GM21367 (cell line): ENCODE data around the gene CHD1L.
"Not testable (repeated sequence)": the region's sequence is repeated elsewhere in the genome, so short reads cannot be mapped to it uniquely, and the experiment has no call there.

Experiments used
- ATAC-seq: cut with Tn5 transposase; IDR thresholded peaks from one replicate; pipeline ENCODE4 v1.9.1; 2021; ENCODE audit not compliant: unreplicated experiment

The CHD1L gene

DNA sequence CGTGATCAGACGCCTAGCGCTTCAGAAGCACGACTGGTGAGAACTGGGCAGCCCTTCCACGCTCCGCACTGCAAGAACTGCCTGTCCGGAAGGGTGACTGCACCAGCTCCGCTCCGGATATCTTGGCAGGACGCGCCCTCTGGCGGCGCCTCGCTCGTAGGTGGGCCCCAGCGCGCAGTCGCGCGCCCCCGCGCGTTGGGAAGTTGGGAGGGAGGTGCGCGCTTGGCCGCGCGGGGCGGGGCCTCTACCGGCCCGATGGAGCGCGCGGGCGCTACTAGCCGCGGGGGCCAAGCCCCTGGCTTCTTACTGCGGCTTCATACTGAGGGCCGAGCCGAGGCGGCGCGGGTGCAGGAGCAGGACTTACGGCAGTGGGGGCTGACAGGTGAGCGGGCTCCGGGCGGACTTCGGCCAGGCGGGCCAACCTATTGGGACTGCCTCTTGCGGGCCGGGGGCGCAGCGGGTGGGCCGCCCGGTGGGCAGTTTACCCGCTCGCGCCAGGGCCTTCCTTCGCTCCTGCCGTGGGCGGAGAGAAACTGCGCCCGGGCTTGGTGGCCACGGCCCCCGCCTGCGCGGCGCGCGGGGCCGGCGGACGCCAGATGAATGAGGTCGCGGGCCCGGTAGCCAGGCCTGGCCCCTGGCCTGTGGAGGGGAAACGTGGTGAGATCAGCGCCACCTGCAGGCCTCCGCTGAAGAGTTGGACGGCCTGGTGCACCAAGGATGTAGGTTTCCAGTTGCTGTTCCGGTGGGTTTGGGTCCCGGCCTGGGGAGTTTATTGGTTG is at the start of gene CHD1L:
Gene CHD1L (plus strand): TSS at position 236 of the 779 bp plus-strand sequence. CDS start 20 bp downstream, at position 256.
- peak; percentile 75 for ATAC-seq

DNA sequence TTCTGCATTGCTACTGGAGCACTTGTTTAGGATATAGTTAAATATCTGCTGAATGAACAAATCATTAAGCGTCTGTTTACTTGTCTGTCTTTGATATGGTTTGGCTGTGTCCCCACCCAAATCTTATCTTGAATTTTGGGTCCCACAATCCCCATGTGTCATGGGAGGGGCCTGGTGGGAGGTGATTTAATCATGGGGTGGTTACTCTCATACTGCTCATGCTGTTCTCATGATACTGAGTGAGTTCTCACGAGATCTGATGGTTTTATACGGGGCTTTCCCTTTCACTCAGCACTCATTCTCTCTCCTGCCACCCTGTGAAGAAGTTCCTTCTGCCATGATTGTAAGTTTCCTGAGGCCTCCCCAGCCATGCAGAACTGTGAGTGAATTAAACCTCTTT is 45.2 kb upstream of the CHD1L start:
- not testable (repeated sequence) for ATAC-seq

DNA sequence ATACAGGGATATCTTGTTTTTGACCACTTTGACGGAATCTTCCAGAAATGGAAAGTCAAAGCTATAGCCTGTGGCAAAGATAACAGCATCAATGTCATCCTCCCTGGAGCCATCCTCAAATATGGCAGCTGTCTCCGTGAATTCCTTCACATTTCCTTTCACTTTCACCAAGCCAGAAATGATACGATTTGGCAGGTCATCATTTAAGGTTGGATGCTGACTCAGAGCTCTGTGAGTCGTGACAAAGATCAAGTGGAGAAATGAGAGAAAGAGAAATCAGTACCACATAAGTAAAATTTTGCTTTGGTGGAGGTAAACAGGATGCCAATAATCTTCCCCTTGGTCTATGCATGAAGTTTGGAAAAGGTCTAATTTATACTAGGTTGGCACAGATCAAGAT is 41.2 kb upstream of the CHD1L start:
- ATAC-seq: no peak

DNA sequence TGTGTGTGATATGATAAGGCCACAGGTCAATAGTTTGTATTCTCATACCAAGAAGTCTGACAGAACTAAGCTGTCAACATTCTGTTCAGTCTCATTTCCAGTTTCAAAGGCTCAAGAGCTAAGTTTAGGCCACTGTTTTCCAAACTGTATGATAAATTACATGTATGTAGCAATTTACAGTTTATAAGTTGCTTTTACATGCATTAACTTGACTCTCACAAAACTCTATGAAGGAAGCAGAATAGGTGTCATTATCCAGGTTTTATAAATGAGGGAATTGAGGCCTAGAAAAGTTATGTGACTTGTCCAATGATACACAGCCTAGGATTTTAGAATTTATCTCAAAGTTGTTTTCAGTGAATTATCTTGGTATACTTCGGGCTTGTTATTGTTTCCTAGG is 40.7 kb upstream of the CHD1L start:
- no peak for ATAC-seq

DNA sequence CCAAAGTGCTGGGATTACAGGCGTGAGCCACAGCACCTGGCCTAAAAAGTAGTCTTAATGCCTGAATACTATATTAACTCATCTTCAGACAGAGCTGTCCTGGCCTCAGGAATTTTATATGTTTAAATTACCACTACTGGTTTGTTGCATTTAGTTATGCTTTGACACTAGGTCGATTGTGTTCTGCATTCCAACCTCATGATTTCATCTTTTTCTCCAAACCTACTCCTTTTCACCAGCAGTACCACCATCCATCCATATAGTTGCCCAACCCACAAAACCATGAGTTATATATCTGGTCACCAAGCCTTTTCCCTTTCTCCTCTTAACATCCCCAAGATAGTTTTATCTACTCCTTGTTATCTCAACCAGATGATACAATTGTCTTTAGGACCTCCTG is 39.9 kb upstream of the CHD1L start:
- no peak for ATAC-seq

DNA sequence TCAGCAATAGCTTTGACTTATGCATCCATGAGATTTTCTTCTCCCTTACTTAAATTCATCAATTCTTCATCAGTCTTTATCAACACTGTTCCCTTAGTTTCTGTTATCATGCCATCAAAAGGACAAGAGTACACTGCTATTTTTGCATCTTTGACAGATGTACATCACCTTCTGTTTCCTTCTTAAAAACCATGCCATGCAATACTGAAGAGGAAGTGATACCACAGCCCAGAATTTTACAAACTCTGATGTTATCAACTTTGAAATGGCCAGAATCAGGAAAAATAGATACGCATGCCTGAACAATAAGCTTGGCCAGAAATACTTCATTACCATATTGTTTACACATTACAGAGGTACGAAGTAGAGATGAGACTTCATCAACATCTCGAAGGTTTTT is 38.4 kb upstream of the CHD1L start:
- no peak for ATAC-seq

DNA sequence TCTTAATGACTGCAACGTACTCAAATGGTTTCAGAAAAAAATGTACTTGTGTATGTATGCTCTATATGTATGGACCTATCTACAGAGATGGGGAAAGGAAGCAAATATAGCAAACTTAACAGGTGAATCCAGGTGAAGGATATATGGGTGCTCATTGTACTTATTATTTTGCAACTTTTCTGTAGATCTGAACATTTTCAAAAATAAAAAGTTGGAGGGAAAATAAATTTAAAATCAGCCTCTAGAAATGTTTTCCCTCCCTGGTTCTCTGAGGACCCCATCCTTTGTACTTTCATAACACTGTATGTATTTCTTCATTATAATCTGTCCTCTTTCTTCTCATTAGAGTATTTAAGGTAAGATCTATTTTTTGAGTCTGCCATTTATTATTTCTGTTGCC is 35.3 kb upstream of the CHD1L start:
- ATAC-seq: no peak

DNA sequence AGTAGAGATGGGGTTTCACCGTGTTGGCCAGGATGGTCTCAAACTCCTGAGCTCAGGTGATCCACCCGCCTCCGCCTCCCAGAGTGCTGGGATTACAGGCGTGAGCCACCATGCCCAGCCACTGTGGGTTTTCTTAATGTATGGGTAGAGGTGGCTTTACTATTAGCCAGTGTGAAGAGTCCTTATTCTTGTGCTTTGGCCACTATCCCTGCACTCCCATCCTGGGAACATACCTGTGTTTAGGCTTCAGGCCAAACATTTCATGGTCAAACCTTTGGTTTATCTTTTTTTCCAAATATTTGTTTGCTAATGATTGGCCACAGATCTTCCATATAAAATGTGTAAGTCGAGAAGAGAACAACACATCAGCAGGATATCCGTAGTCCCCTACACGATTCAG is 33.9 kb upstream of the CHD1L start:
- no peak for ATAC-seq

DNA sequence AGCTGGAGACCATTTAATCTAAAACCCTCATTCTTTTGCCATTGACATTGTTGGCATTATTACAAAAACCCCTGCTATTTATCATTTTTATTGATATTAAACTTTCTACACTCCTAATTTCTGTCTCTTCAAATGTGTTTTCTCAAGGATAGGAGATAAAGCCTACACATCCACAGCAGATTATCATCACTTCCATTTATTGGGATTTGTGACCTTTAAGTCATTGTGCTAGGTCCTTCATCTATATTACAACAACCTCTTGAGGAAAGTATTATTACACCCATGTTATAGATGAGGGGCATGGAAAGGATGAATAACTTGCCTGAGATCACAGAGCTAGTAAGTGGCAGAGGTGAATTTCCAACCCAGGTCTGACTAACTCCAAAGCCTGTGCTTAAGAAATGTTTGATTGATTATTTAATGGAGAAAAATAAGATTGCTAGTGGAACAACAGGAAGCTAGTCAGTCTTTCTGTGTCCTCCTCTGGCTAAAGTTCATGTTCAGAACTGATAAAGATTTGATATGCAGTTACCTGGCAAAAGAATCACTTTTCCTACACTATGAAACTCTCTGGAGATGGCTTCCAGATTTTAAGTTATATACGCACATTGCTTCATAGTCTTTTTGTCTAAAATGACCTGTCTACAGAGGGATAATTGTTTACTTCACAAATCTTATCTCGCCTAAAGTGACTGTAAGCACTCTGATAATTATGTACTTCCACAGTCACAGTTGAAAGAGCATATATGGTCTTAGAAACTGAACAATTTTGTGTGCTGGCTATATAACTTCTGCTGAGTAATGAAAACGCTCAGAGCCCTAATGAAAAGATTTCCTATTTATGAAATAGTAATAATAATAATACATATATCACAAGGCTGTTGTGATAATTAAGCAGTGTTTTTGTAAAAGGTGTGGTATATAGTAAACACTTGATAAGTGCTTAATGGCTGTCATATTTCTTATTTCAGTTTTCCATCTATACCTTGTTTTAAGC is 32.4 kb upstream of the CHD1L start:
- ATAC-seq: no peak

DNA sequence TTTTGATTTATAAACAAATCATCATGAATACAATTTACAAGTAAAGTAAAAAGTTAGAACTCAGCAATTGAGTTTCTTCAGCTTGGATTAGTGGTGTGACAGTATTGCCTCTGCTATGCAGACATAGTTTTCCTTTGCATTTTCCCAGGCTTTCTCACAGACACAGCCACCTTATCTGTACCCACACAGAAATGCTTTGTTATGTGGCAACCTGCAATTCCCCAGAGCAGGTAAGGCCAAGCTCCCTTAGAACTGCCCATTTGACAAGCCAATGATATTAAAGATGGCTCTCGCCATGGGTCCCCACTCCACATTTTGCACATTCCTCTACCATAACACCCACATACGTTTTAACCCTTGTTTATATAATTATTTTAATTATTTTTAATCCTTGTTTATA is 31.5 kb upstream of the CHD1L start:
- ATAC-seq: no peak

DNA sequence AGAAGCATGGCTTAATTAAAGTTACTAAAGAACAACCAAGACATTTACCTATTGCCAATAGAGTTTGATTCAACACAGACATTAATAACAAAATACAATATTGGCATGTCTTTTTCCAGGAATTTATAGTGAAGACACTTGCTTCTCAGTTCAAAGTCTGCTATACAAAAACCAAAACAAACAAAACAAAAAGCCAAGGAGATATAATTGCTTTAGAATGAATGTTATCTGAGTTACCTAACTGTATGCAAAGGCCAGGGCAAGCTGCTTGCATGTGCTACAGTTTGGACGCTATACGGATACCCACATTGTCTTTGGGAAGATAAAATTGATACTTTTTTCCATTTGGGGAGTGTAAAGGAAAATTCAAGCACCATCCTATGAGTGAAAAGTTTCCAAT is 30.9 kb upstream of the CHD1L start:
- ATAC-seq: no peak

DNA sequence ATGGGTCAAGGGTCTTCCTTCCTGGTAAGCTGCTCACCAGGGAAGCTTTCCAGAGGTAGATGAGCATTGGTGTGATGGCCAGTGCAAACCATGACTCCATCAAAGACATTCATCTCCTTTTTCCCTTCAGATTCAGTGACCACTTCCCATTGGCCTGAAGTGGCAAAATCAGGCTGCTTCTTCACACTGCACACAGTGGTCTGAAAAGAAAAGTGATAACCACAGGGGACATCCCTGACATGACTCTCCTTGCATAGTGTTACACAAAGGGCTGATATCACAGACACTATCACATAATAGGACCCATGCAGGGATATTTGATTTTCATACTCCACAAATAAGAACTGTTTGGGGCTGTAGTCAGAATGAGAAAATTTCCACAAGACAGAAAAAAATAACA is 29.2 kb upstream of the CHD1L start:
- ATAC-seq: no peak

DNA sequence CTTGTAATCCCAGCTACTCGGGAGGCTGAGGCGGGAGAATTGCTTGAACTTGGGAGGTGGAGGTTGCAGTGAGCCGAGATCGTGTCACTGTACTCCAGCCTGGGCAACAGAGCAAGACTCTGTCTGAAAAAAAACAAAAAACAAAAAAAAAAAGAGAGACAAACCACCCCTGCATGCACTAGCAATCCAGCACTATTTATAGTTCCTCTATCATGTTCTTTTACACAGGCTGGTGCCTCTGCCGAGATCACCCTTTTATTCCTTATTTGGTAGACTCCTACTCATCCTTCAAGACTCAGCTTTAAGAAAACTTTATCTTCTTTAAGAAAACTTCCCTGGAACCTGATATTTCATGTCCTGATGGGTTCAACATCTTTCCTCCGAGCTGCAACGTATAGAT is 28.2 kb upstream of the CHD1L start:
- ATAC-seq: no peak

DNA sequence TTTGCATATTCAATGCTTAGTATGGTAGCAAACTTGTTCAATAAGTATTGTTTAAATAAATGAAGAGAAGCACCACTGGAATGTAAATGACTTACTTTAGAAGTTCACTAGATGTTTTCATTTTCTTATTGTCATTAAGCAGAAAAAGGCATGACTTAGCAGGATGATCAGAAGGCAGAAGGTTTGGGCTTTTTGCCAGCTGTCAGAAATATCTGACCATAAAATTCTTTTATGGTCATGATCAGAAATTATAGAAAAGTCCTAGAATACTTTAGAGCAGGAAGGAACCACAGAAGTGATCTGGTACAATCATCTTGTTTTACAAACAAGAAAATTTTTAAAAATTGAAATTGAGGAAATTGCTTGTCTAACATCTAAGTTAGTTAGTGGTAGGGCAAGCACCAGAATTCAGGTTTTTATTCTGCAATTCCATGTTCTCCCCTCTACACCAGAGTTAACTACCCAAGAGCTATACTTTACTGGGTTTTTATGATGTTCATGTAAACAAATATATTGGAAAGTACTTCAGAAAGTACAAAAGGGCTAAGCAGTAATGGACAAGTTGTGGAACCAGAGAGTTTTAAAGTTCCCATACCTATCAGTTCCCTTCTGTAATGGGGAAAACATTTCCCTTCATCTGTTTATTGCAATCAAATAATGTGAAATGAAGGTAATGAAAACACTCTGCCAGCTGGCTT is 27.5 kb upstream of the CHD1L start:
- ATAC-seq: no peak

DNA sequence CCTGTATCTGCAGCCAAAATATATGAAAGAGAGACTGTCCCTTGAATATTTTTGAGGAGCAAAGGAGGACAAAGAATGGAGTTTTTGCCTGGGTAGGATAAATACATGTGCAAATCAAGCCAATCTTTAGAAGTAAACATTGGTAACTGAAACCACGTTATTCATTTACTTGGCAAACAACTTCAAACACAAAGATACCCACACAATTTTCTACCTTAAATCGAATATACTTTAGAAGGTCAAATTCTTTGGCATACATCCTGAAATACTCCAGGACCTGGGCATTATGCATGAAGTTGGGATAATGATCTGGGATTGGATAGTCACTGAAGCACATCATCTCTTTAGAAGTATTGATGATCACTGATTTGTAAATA is 27.0 kb upstream of the CHD1L start:
- no peak for ATAC-seq

DNA sequence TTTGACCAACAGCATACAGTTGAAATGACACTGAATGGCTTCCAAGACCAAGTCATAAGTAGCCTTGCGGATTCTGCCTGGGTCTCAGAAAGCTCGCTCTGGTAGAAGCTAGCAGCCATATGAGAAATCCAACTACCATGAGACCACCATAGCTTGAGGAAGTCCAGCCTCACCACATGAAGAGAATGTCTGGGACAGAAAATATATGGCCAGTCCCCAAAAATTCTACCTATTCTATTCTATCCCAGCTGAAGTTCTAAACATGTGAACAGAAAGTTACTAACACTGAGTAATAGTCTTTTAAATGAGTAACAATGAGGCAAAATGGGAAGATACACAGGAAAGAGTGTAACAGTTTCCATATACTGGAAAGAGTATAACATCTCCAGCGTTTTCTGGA is 26.4 kb upstream of the CHD1L start:
- no peak for ATAC-seq

DNA sequence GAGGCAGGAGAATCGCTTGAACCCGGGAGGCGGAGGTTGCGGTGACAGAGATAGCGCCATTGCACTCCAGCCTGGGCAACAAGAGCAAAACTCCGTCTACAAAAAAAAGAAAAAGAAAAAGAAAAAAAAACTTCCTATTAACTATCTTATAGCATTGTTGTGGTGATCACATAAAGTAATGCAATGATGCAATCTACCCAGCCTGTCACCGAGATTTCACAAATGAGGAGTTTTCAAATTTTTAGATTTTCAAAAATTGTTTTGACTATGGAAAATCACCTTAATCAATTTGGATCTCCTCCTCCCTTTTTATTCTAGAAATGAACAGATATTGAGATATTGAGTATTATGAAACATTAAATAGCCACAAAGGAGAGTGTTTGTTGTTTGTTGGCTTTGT is 25.3 kb upstream of the CHD1L start:
- no peak for ATAC-seq

DNA sequence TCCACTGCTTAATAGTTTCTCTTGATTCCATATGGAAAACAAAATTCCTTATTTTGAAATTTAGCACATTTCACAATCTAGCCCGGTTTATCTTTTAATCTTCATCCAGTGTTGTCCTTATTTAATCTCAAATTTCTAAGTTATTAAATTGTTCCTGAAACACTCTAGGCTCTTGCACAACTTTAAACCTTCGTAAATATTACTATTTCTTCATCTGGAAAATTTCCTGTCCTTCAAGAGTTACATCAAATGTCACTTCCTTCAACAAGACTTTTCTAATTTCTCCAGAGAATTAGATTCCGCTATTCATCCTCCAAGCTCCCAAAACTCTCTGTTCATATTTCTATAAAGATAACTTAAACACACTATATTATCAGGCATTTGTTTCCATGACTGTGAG is 23.9 kb upstream of the CHD1L start:
- no peak for ATAC-seq

DNA sequence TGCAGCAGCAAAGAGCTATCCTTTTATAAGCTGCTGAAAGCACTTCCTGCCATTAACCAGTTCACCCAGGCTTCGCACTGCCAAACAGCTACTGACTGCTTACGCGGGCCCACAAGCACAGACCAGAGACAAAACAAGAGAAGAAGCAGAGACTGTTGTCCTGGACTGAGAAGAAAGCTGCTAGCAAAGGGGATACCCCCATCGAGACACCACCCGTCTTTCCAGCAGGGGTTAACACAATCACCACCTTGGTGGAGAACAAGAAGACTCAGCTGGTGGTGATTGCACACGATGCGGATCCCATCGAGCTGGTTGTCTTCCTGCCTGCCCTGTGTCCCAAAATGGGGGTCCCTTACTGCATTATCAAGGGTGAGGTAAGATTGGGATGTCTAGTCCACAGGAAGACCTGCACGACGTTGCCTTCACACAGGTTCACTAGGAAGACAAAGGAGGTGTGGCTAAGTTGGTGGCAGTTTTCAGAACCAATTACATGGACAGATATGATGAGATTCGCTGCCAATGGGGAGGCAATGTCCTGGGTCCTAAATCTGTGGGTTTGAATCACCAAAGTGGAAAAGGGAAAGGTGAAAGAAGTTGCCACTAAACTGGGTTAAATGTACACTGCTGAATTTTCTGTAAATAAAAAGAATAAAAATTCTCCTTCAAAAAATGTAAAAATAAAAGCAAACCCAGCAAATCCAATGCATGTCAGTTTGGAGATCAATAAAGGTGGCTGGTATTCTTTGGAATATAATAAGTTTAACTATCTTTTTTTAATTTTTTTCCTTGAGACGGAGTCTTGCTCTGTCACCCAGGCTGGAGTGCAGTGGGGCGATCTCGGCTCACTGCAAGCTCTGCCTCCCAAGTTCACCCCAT is 18.5 kb upstream of the CHD1L start:
- no peak for ATAC-seq

DNA sequence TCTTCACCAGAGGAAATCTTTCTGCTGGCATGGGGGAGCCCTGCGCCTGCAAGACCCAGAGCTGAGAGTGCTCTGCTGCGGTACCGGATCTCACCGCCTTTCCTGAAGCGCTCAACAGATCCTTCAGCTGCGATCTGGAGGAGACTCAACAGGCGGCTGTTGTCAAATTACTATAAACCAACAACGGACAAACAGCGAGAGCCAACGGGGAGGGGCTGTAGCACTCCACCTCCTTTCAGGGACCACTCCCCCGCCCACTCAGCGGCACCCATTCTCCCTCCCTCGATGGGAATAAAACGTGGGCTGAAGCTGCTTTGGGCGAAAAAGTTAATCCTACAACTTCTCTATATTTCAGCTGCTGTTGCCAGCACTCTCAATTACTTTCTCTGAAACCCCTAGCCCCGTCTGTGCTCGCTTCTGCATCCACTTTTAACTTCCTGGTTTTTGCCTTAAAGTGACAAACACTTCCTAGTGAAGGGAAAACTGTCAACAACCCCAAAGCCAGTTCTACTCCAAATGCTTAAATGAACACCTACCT is 17.2 kb upstream of the CHD1L start, which contains the start of gene FMO5:
Gene FMO5 (minus strand): TSS at position 147 of the 538 bp plus-strand sequence. CDS start 310 bp downstream, outside the sequence.
- ATAC-seq: peak; percentile 64
